Endothelial cell of umbilical vein (primary cell): ENCODE data around the gene KIR3DL2. TPM values are rescaled to one million over a fixed set of nuclear protein-coding genes. Genes with fewer than 3 reads are reported as not detected.
"Not testable (repeated sequence)": the region's sequence is repeated elsewhere in the genome, so short reads cannot be mapped to it uniquely, and the experiment has no call there.

Experiments used
- BruUV-seq: library from RNA; stranded (reverse); fragments of 400-500 nt; replicated peaks from 2 replicates; lab custom pipeline; 2021; lab: Mats Ljungman, UMichigan
- CTCF ChIA-PET: fragments of 300-600, 350-600 bp; sonication (Branson Sonifier 250); formaldehyde crosslinking; loops from one replicate; lab custom pipeline; 2021; ENCODE audit warnings: antibody characterized with exemption, inconsistent platforms; lab: Charles Lee
- POLR2A ChIA-PET: fragments of 300-600, 350-600 bp; sonication (Branson Sonifier 250); formaldehyde crosslinking; loops from one replicate; lab custom pipeline; 2021; ENCODE audit warnings: antibody characterized with exemption, inconsistent platforms; lab: Charles Lee
- DNase-seq: peaks from one replicate; pipeline ENCODE4 v3.0.0-alpha.2; 2011; ENCODE audit warnings: low read depth, low spot score
- FAIRE-seq: peaks from 2 replicates; lab custom pipeline; 2011; peaks lifted over from hg19 to GRCh38; lab: Jason Lieb, UNC
- H2AFZ ChIP-seq: 2 replicates; pipeline ENCODE4 v1.6.0; 2012; ENCODE audit warnings: low read depth, low read length, control low read depth, inconsistent platforms
- H3K27ac ChIP-seq: 2 replicates; pipeline ENCODE4 v1.5.1; 2011; ENCODE audit warnings: low read depth, mild to moderate bottlenecking, control low read depth, low read length, moderate library complexity; ENCODE audit not compliant: insufficient read depth
- H3K27me3 ChIP-seq, 2 experiments: 2 replicates each; pipeline versions ENCODE4 v1.6.0 to v1.6.1; 2011; ENCODE audit warnings: low read length in 2 of 2, mixed read lengths in 1 of 2; ENCODE audit not compliant: control insufficient read depth in 2 of 2, insufficient read depth in 2 of 2
- H3K36me3 ChIP-seq, 2 experiments: 2 replicates in 1 of 2; 3 replicates in 1 of 2; pipeline ENCODE4 v1.5.1; 2011; ENCODE audit warnings: low read length in 2 of 2, mild to moderate bottlenecking in 1 of 2, moderate library complexity in 1 of 2; ENCODE audit not compliant: control insufficient read depth in 2 of 2, insufficient read depth in 2 of 2; ENCODE audit errors: extremely low read depth in 1 of 2
- H3K4me1 ChIP-seq: 3 replicates; pipeline ENCODE4 v1.5.1; 2011; ENCODE audit warnings: mild to moderate bottlenecking, low read length; ENCODE audit not compliant: control insufficient read depth, insufficient read depth; ENCODE audit errors: extremely low read depth
- H3K4me2 ChIP-seq: 2 replicates; pipeline ENCODE4 v1.6.1; 2011; ENCODE audit warnings: low read length, control low read depth, mixed read lengths; ENCODE audit not compliant: insufficient read depth
- H3K4me3 ChIP-seq, 3 experiments: fragments of 200-600 bp in 1 of 3; sonication (generic), shearing (Covaris generic) in 1 of 3; replicated peaks in 1 of 3; 2 replicates each; pipeline ENCODE4 v1.5.1; 2011 to 2016; ENCODE audit warnings: control low read depth in 3 of 3, low read length in 3 of 3, mild to moderate bottlenecking in 2 of 3, inconsistent platforms in 1 of 3, low read depth in 1 of 3, moderate library complexity in 1 of 3; ENCODE audit not compliant: insufficient read depth in 1 of 3
- H3K79me2 ChIP-seq: 2 replicates; pipeline ENCODE4 v1.6.0; 2012; ENCODE audit warnings: low read length, inconsistent platforms; ENCODE audit not compliant: control insufficient read depth, insufficient read depth
- H3K9ac ChIP-seq: replicated peaks from 2 replicates; pipeline ENCODE3; 2011; ENCODE audit warnings: low read length, control low read depth; ENCODE audit not compliant: insufficient read depth; ENCODE audit errors: extremely low read depth
- H3K9me1 ChIP-seq: replicated peaks from 3 replicates; pipeline ENCODE4 v1.6.0; 2011; ENCODE audit warnings: mild to moderate bottlenecking, low read length; ENCODE audit not compliant: control insufficient read depth, insufficient read depth; ENCODE audit errors: extremely low read depth
- H3K9me3 ChIP-seq: replicated peaks from 2 replicates; pipeline ENCODE4 v1.5.1; 2012; ENCODE audit warnings: low read length, inconsistent platforms; ENCODE audit not compliant: control insufficient read depth, insufficient read depth
- H4K20me1 ChIP-seq: replicated peaks from 2 replicates; pipeline ENCODE3; 2011; ENCODE audit warnings: mild to moderate bottlenecking, low read length; ENCODE audit not compliant: control insufficient read depth, insufficient read depth; ENCODE audit errors: extremely low read depth
- EZH2 ChIP-seq: IDR thresholded peaks from 2 replicates; pipeline ENCODE4 v1.6.1; 2012; ENCODE audit warnings: borderline replicate concordance, low read depth, mild to moderate bottlenecking, moderate library complexity, low read length, inconsistent platforms; ENCODE audit not compliant: severe bottlenecking
- FOS ChIP-seq: IDR thresholded peaks from 2 replicates; pipeline ENCODE4 v1.6.1; 2011; ENCODE audit warnings: mild to moderate bottlenecking, low read length, moderate library complexity, borderline replicate concordance; ENCODE audit not compliant: insufficient read depth
- GATA2 ChIP-seq: IDR thresholded peaks from 2 replicates; pipeline ENCODE4 v1.7.0; 2011; ENCODE audit warnings: low read depth, mild to moderate bottlenecking, moderate library complexity, mixed read lengths, low read length; ENCODE audit not compliant: insufficient read length, insufficient read depth
- JUN ChIP-seq: IDR thresholded peaks from 2 replicates; pipeline ENCODE4 v1.6.1; 2011; ENCODE audit warnings: borderline replicate concordance, low read depth; ENCODE audit not compliant: insufficient read length, insufficient read depth
- MYC ChIP-seq: IDR thresholded peaks from one replicate; pipeline ENCODE4 v1.6.1; 2011; ENCODE audit warnings: mild to moderate bottlenecking, low read depth, low read length
- POLR2A ChIP-seq: IDR thresholded peaks from 2 replicates; pipeline ENCODE4 v1.6.1; 2012; ENCODE audit warnings: low read depth, mild to moderate bottlenecking, control low read depth, low read length
- POLR2AphosphoS5 ChIP-seq: IDR thresholded peaks from 2 replicates; pipeline ENCODE4 v1.6.1; 2012; ENCODE audit warnings: low read depth, mild to moderate bottlenecking, control low read depth, low read length, moderate library complexity; ENCODE audit not compliant: insufficient read depth
- dilution Hi-C: fragments of 300-500 bp; cut with MboI; formaldehyde crosslinking; loops from one replicate; pipeline ENCODE4 v1.15.0; 2019; ENCODE audit warnings: low sequenced_read_pairs; ENCODE audit not compliant: extremely low pct_ligation_motif_present
- intact Hi-C: fragments of 100-400 bp; cut with micrococcal nuclease; formaldehyde crosslinking; loops from one replicate; pipeline ENCODE4 v1.10.0; 2022
- polyA plus RNA-seq, 4 experiments: library from polyadenylated mRNA; depleted of rRNA in 3 of 4; stranded (reverse) in 3 of 4; unstranded in 1 of 4; fragments of >200 nt; gene quantifications; 2 replicates each; pipeline versions ENCODE4 v1.2.1 to v1.2.3, GENCODE V29; 2011 to 2012; ENCODE audit warnings: missing spikeins in 1 of 4
- total RNA-seq: library from RNA; stranded (reverse); gene quantifications from 2 replicates; pipeline ENCODE4 v1.2.3, GENCODE V29; 2021
- TF ChIP-seq, protein P1 (sequence below): IDR thresholded peaks from 2 replicates; pipeline ENCODE4 v1.6.1; 2011; ENCODE audit not compliant: insufficient read depth, insufficient read length
- TF ChIP-seq, protein P2 (sequence below), 2 donors: IDR thresholded peaks; 1 replicate in 1 of 2; 2 replicates in 1 of 2; pipeline ENCODE4 v1.5.1; 2011; ENCODE audit warnings: low read length in 2 of 2, mild to moderate bottlenecking in 2 of 2, moderate library complexity in 2 of 2, control low read depth in 1 of 2, inconsistent platforms in 1 of 2, low read depth in 1 of 2; ENCODE audit not compliant: insufficient read depth in 1 of 2; ENCODE audit errors: extremely low read depth in 1 of 2

KIR3DL2 gene
- total and polyA plus RNA-seq, 2 donors (not counting 3 experiments of a cell fraction or from before 2014, with no cell fraction given) = not detected

DNA sequence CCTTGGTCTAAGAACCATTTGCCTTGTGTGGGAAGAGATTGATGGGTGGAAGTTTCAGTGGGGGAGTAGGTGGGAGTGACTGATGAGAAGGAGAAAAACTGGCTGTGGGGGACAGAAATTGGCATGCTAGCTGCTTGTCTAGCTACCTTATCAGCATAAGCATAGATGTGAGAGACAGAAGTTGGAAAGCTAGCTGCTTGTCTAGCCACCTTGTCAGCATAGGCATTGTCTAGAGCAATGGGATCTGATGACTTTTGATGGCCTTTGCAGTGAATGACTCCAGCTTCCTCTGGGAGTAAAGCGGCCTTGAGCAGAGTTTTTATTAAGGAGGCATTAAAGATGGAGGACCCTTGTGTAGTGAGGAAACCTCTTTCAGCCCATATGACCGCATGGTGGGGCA, 45.8 kb downstream of the KIR3DL2 start:
- H3K9me1 ChIP-seq = no peaks in the 10 kb centered on the region
- no peaks in the 10 kb centered on the region for H3K27me3 ChIP-seq
- no peak overlapping the region for H3K9ac ChIP-seq
- no peak overlapping the region for H3K4me3 ChIP-seq
- no peaks in the 10 kb centered on the region for H3K9me3 ChIP-seq
- H3K4me2 ChIP-seq = no peak overlapping the region
- dilution Hi-C loops = no loop called here
- H3K27ac ChIP-seq = no peak overlapping the region
- no peak overlapping the region for H2AFZ ChIP-seq
- FAIRE-seq (no peak), DNase-seq (no peak)
- H3K36me3 ChIP-seq = no peaks in the 10 kb centered on the region
- H3K79me2 ChIP-seq = no peaks in the 10 kb centered on the region
- no peaks in the 10 kb centered on the region for H4K20me1 ChIP-seq
- no TSS peak for BruUV-seq
- TF ChIP-seq MYC (no peak), POLR2AphosphoS5 (no peak), JUN (no peak), EZH2 (no peak), POLR2A (no peak), GATA2 (no peak), FOS (no peak)
- TF ChIP-seq, protein P1, sequence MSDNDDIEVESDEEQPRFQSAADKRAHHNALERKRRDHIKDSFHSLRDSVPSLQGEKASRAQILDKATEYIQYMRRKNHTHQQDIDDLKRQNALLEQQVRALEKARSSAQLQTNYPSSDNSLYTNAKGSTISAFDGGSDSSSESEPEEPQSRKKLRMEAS = no peak
- TF ChIP-seq, protein P2, sequence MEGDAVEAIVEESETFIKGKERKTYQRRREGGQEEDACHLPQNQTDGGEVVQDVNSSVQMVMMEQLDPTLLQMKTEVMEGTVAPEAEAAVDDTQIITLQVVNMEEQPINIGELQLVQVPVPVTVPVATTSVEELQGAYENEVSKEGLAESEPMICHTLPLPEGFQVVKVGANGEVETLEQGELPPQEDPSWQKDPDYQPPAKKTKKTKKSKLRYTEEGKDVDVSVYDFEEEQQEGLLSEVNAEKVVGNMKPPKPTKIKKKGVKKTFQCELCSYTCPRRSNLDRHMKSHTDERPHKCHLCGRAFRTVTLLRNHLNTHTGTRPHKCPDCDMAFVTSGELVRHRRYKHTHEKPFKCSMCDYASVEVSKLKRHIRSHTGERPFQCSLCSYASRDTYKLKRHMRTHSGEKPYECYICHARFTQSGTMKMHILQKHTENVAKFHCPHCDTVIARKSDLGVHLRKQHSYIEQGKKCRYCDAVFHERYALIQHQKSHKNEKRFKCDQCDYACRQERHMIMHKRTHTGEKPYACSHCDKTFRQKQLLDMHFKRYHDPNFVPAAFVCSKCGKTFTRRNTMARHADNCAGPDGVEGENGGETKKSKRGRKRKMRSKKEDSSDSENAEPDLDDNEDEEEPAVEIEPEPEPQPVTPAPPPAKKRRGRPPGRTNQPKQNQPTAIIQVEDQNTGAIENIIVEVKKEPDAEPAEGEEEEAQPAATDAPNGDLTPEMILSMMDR (IDR thresholded peaks at IDR 0.05; ENCODE audit: extremely low read depth in 1 of 2, insufficient read depth in 1 of 2, low read depth in 1 of 2, low read length in 2 of 2) = no peak
- ChIA-PET POLR2A (interaction anchor here (0.5 kb wide), 1 partner anchor 14 kb away, joined by 4 read pairs; no protein-coding TSS in a partner anchor), CTCF (no interaction called here)
- H3K4me1 ChIP-seq = no peaks in the 10 kb centered on the region
- intact Hi-C loops = no loop called here

DNA sequence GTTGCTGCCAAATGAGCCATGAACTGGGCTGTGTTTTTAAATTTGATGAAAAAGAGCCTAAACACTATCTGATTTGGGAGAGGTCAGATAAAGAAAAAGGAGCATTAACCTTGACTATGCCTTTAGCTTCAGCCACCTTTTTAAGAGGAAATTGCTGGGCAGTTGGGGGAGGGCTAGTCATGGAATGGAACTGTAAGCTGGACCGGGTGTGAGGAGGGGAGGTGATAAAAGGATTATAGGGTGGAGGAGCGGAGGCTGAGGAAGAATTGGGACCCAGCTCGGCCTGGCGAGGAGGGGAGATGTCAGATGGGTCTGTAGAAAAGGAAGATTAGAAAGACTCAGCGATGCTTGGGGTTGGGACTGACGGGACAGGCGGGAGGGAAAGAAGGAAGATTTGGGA, 48.4 kb downstream of the KIR3DL2 start:
- H3K4me1 ChIP-seq, CTCF ChIA-PET, DNase-seq, H3K9ac ChIP-seq, H3K4me3 ChIP-seq, POLR2A ChIA-PET, H3K27ac ChIP-seq, FAIRE-seq, H3K27me3 ChIP-seq, dilution Hi-C loops, H3K9me3 ChIP-seq, H3K4me2 ChIP-seq, H2AFZ ChIP-seq, H4K20me1 ChIP-seq, H3K9me1 ChIP-seq, intact Hi-C loops, H3K36me3 ChIP-seq, H3K79me2 ChIP-seq, BruUV-seq: not testable (repeated sequence)

DNA sequence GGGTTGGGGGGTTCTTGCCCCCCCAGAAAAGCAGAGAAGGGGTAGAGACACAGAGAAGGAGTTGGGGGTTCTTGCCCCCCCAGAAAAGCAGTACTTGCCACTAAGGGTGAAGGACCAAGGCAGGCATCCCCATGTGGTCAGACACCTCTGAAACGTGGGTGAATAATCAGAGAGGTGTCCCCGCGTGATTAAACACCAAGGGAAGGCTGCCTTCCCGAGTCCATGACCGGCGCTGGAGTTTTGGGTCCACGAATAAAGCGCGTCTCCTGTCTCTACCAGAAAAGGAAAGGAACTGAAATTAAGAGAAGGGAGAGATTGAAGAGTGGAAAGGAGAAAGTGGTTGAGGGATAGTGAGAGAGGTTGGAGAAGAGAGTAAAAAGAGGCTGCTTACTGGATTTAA, 49.4 kb downstream of the KIR3DL2 start:
- H3K4me2 ChIP-seq, H3K9ac ChIP-seq, dilution Hi-C loops, H3K9me3 ChIP-seq, H2AFZ ChIP-seq, POLR2A ChIA-PET, H3K79me2 ChIP-seq, intact Hi-C loops, H3K36me3 ChIP-seq, H3K27me3 ChIP-seq, H3K4me3 ChIP-seq, CTCF ChIA-PET, H3K4me1 ChIP-seq, H3K27ac ChIP-seq, BruUV-seq, H4K20me1 ChIP-seq, FAIRE-seq, H3K9me1 ChIP-seq, DNase-seq: not testable (repeated sequence)
